HTR-8/SVneo (cell line): ENCODE measurements around the gene KDM1A.

Experiments
- DNase-seq: peaks from one replicate; pipeline ENCODE4 v3.0.0; 2011; ENCODE audit warnings: low spot score, mixed read lengths; ENCODE audit not compliant: insufficient read length
- FAIRE-seq: peaks from 2 replicates; lab custom pipeline; 2011; peaks lifted over from hg19 to GRCh38; lab: Jason Lieb, UNC

KDM1A gene

DNA sequence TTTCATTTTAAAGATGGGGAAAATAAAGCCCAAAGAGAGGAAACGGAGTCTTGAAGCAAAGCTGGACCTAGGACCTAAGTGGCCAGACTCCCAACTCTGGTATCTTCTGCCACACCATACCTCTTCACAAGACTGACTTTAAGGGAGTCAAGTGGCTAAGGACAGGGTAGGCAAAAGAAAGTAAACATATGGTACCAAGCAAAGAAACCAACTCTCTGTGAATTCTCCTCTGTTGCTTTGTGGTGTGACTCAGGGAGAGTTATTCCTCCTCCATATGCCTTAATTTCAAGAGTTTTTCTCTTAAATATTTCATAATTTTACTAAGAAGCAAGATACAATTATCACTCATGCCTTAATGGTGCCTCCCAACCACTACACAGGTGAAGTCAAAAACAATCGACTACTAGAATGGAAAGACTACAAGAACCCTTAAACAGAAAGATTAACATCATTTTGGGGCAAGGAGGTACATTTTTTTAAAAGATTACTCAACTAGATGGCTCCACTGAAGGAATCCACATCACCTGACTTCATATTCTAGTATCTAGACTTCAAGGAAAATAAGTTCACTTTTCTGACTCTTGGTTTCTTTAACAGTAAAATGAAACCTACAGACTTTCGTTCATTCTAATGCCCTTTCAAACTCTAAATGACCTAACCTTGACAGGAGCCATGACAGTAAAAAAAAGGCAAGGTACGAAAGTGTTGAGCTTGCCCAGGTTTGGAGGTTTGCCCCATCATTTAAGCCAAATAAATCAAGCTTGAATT, 105.2 kb downstream of the KDM1A start:
- FAIRE-seq (no peak), DNase-seq (no peak)

DNA sequence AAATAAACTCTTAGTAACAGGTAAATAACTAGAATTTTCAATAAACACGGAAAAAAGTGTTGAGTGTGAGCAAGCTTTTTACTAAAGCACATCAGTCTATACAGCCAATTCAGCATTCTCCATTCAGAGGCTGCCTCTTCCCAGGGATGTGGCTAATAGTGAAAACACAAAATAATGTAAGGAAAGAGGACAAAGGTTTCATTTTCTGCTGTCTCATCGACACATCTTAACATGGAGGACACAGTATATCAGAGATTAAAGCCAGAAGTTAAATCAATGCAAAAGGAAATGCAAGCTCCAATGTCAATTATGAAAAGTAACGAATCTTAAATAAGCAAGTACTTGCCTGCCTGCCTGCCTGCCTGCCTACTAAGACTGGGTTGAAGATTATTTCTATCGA, 106.2 kb downstream of the KDM1A start:
- FAIRE-seq = no peak
- DNase-seq = no peak

DNA sequence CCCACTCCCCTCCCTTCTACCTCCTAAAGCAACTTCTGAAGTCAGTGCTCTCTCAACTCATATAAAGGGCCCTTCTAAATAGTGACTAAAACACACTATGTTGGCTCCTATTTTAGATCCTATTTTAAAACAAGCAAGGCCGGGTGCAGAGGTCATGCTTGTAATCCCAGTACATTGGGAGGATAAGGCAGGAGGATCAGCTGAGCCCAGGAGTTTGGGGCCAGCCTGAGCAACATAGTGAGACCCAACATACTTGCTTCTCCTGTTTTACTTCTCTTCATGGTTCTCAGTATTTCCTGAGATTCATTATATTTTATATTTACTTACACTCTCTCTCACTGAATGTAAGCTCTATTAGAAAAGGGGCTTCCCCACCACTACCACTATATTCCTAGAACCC, 106.9 kb downstream of the KDM1A start:
- FAIRE-seq = no peak
- DNase-seq = no peak

DNA sequence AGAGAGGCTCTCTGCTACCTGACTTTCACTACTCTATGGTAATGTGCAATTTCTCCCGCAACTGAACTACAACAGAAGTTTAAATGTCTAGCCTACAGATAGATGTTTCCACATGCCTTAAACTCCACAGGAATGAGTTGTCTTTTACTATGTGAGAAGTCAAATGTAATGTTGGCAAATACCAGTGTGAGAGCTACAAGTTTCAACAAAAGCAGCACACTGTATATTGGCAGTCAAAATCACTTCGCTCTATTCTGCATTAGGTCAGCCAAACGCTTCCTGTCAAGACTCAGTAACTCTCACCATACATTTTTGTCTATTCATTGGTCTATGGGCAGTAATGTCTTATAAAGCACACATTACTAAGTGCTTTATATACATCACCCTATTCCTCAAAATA, 107.5 kb downstream of the KDM1A start:
- no peak for FAIRE-seq

DNA sequence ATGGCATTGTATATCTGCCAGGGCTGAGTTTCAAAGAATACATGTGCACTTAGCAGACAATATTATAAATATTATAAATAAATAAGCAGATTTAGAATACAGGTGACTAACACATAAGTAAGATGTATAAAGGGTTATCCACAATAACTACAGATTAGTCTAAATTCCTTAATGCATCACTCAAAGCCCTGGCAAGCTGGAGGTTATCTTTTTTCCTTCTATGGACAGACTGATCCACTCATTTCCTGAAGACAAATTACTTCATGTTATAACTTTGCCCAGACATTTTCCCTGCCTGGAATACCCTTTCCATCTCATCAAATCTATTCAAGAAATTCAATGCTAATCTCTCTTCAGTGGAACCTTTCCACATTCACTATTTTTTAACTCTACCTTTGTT, 110.6 kb downstream of the KDM1A start:
- no peak for FAIRE-seq
- DNase-seq = no peak

More for the DNA sequence above, 107.5 kb downstream of the KDM1A start:
- no peak for DNase-seq

DNA sequence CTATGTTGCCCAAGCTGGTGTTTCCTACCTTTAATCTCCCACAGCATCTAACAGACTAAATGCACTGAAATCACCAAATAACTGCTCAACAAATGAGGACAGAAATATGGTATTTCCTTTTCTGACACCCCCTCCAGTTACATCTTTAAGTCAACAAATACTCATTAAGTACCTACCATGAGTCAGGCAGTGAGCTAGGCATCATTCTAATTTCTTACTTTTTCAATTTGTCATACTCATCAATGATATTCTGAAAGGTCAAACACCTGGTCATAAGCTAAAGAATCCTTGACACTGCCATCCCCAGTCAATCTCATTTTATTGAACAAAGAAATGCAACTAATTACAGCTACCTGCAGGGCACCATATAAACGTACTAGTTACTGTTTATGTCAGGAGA, 112.8 kb downstream of the KDM1A start:
- FAIRE-seq (no peak), DNase-seq (no peak)
